GM12874 (cell line): ENCODE data around the gene MYO16.

Source experiments
- CTCF ChIP-seq: IDR thresholded peaks from 2 replicates; pipeline ENCODE4 v1.5.1; 2011; ENCODE audit warnings: low read depth, mild to moderate bottlenecking, control low read depth, low read length, moderate library complexity; ENCODE audit not compliant: insufficient read depth

Gene MYO16

DNA sequence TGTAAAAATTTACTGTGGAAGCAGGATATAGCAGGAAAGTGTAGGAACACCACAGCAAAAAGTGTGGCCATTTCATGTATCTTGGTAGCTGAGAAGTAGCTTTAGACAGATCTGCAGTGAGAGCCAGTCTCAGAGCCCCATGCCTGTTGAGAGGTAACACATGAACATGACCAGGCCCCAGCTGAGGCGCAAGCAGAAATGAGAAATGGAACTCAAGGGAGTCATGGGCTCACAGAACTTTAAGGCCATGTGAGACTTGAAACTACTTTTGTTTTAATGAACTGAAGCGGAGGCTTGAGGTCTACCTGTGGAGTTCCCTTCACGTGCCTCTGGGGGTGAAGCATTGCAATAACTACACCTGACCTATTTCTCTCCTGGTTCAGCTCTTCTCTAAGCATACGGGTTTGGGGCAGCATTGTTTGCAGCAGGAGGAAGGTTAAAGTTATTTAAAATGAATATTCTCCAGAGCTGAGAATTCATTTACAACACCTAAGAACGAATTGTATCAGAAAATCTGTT lies 3.3 kb downstream of the MYO16 start:
- no peak for TF ChIP-seq CTCF

GRCh38 chr13:108638901-108639300 lies 9.5 kb downstream of the MYO16 start:
- no peak for TF ChIP-seq CTCF

DNA sequence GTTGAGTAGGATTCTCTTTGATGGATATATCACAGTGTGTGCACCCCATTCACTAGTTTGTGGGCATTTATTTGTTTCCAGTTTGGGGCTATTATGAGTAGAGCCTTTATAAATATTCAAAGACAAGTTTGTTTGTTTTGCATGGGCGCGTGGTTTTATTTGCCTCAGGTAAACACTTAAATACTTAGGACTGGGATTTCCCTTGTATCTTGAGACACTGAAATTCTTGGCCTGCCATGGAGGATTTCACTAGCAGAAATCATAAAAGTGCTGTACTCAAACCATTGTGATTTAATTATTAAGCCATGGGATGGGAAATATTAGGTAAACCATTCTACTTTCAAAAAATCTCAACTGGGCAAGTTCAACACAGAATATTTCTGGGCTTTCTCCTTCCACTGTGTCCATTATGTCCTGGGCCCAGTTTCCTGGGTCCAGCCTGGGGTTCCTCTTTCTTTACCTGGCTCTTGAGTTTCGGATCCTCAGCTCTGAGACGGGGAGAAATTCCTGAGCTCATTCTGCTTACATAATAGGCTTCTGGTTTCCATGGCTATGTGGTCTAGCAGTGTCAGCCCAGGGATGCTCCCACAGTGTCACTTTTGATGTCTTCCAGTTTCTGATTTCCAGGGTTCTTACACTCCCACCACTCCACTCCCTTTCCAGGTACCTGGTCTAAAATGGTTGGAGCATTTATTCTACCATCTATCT lies 14.4 kb downstream of the MYO16 start:
- no peak for TF ChIP-seq CTCF

- TF ChIP-seq CTCF = no peak
Measured at GRCh38 chr13:108645376-108645775, 16.0 kb downstream of the MYO16 start.

DNA sequence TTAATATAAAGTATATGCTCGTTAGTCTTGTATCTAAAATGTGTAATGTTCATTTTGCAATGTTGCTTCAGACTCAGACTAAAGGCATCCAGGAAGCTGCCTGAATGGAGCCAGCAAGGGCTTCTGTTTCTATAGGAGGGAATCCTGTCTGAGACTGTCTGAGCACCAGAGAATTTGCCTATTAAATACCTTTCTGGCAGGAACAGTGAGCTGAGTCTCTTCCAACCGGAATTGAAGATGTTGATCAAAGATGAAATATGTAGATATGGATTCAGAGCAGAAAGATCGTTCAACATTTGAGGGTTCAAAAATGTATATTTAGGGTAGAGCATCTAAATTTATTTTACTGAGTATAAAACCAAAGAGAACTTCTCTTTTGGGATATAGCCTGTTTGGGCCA lies 20.9 kb downstream of the MYO16 start:
- TF ChIP-seq CTCF = no peak

- no peak for TF ChIP-seq CTCF
Measured at GRCh38 chr13:108656742-108657141, 27.3 kb downstream of the MYO16 start.

DNA sequence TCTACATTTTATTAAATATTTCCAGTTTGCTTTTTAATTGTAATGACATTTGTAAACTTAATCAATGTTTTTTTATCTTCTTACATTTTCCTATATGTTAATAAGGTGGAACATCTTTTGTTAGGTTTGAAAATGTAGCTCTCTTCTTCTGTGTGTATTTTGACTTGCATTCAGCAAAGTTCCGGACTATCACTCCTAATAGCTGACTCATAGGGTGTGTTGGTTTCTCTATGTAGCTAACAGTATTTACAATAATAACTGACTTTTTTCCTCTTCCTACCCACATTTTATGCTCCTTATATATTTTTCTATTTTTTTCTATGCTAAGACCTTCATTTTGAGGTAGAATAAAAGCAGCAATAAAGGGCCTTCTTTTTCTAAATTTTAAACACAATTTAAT lies 28.1 kb downstream of the MYO16 start:
- no peak for TF ChIP-seq CTCF
